Measurements from ENCODE around the gene DUSP1.

DUSP1 gene

GRCh38 chr5:172768098-172768572 lies 2.9 kb downstream of the DUSP1 start:
- Histone ChIP-seq H3F3A (ENCODE audit: low read depth) (peaks cover 4% of the 10 kb centered on the region; the same call in 1 of the 2 replicates), H3K9me2 (replicated peaks; ENCODE audit: low read depth, low read length) (no peaks in the 10 kb centered on the region), H3K9me3 (ENCODE audit: insufficient read depth, low read depth, low read length) (no peaks in the 10 kb centered on the region), H3K4me3 (ENCODE audit: low read length, poor library complexity, severe bottlenecking) (peak overlapping the region; percentile 94), H3K27me3 (ENCODE audit: insufficient read depth, low read length, poor library complexity, severe bottlenecking) (no peaks in the 10 kb centered on the region), H3K4me2 (ENCODE audit: low read depth, low read length, poor library complexity, severe bottlenecking) (peak overlapping the region; percentile 97), H4K20me1 (ENCODE audit: insufficient read depth, low read length, poor library complexity, severe bottlenecking) (peaks cover 20% of the 10 kb centered on the region), H3K36me3 (ENCODE audit: insufficient read depth, low read length) (peaks cover 11% of the 10 kb centered on the region; the same call in 1 of the 2 replicates), H2AFZ (ENCODE audit: low read length) (no peak overlapping the region), H3K79me2 (ENCODE audit: insufficient read depth, low read length) (peaks cover 37% of the 10 kb centered on the region), H3K9ac (ENCODE audit: low read depth, low read length, poor library complexity, severe bottlenecking) (no peak overlapping the region), H3K4me1 (ENCODE audit: insufficient read depth, low read length, poor library complexity, severe bottlenecking) (peaks cover 20% of the 10 kb centered on the region)
- no peak for TF ChIP-seq CTCF (conservative IDR thresholded peaks at IDR 0.05; ENCODE audit: low read length)

GRCh38 chr5:172766287-172767108 lies 4.5 kb downstream of the DUSP1 start:
- no peak for TF ChIP-seq CTCF (conservative IDR thresholded peaks at IDR 0.05; ENCODE audit: low read length)
- TF ChIP-seq EZH2phosphoT487 (IDR thresholded peaks at IDR 0.05; ENCODE audit: borderline replicate concordance), result no peak
- peaks cover 11% of the 10 kb centered on the region; the same call in 1 of the 2 replicates for H3K36me3 ChIP-seq (ENCODE audit: insufficient read depth, low read length)
- H3K9ac ChIP-seq (ENCODE audit: low read depth, low read length, poor library complexity, severe bottlenecking), result no peak overlapping the region
- 0 out of 2 replicates have a peak, but pooled peaks cover under 1% of the 10 kb centered on the region for H3F3A ChIP-seq (ENCODE audit: low read depth)
- no peak overlapping the region for H3K4me2 ChIP-seq (ENCODE audit: low read depth, low read length, poor library complexity, severe bottlenecking)
- H3K79me2 ChIP-seq (ENCODE audit: insufficient read depth, low read length), result peaks cover 37% of the 10 kb centered on the region
- H3K4me3 ChIP-seq (ENCODE audit: low read length, poor library complexity, severe bottlenecking), result no peak overlapping the region
- no peaks in the 10 kb centered on the region for H3K9me2 ChIP-seq (replicated peaks; ENCODE audit: low read depth, low read length)
- H3K4me1 ChIP-seq (ENCODE audit: insufficient read depth, low read length, poor library complexity, severe bottlenecking), result peaks cover 11% of the 10 kb centered on the region
- H2AFZ ChIP-seq (ENCODE audit: low read length), result no peak overlapping the region
- H4K20me1 ChIP-seq (ENCODE audit: insufficient read depth, low read length, poor library complexity, severe bottlenecking), result peaks cover 20% of the 10 kb centered on the region
- no peaks in the 10 kb centered on the region for H3K9me3 ChIP-seq (ENCODE audit: insufficient read depth, low read depth, low read length)
- H3K27me3 ChIP-seq (ENCODE audit: insufficient read depth, low read length, poor library complexity, severe bottlenecking), result no peaks in the 10 kb centered on the region

- peaks cover 11% of the 10 kb centered on the region; the same call in 1 of the 2 replicates for H3K36me3 ChIP-seq (ENCODE audit: insufficient read depth, low read length)
- H3K9me3 ChIP-seq (ENCODE audit: insufficient read depth, low read depth, low read length), result no peaks in the 10 kb centered on the region
- H3K9me2 ChIP-seq (replicated peaks; ENCODE audit: low read depth, low read length), result no peaks in the 10 kb centered on the region
- H2AFZ ChIP-seq (ENCODE audit: low read length), result no peak overlapping the region
- H3K79me2 ChIP-seq (ENCODE audit: insufficient read depth, low read length), result peaks cover 35% of the 10 kb centered on the region
- no peaks in the 10 kb centered on the region for H3F3A ChIP-seq (ENCODE audit: low read depth)
- H4K20me1 ChIP-seq (ENCODE audit: insufficient read depth, low read length, poor library complexity, severe bottlenecking), result peaks cover 20% of the 10 kb centered on the region
- H3K4me1 ChIP-seq (ENCODE audit: insufficient read depth, low read length, poor library complexity, severe bottlenecking), result peaks cover 9% of the 10 kb centered on the region
- H3K4me2 ChIP-seq (ENCODE audit: low read depth, low read length, poor library complexity, severe bottlenecking), result peak overlapping the region; percentile 78
- no peak for TF ChIP-seq EZH2phosphoT487 (IDR thresholded peaks at IDR 0.05; ENCODE audit: borderline replicate concordance)
- no peak for TF ChIP-seq CTCF (conservative IDR thresholded peaks at IDR 0.05; ENCODE audit: low read length)
- no peaks in the 10 kb centered on the region for H3K27me3 ChIP-seq (ENCODE audit: insufficient read depth, low read length, poor library complexity, severe bottlenecking)
- H3K9ac ChIP-seq (ENCODE audit: low read depth, low read length, poor library complexity, severe bottlenecking), result no peak overlapping the region
- peak overlapping the region; percentile 73 for H3K4me3 ChIP-seq (ENCODE audit: low read length, poor library complexity, severe bottlenecking)
Measured at GRCh38 chr5:172765766-172766286, 5.2 kb downstream of the DUSP1 start.
